ENCODE measurements around the gene CD4.

CD4 gene

DNA sequence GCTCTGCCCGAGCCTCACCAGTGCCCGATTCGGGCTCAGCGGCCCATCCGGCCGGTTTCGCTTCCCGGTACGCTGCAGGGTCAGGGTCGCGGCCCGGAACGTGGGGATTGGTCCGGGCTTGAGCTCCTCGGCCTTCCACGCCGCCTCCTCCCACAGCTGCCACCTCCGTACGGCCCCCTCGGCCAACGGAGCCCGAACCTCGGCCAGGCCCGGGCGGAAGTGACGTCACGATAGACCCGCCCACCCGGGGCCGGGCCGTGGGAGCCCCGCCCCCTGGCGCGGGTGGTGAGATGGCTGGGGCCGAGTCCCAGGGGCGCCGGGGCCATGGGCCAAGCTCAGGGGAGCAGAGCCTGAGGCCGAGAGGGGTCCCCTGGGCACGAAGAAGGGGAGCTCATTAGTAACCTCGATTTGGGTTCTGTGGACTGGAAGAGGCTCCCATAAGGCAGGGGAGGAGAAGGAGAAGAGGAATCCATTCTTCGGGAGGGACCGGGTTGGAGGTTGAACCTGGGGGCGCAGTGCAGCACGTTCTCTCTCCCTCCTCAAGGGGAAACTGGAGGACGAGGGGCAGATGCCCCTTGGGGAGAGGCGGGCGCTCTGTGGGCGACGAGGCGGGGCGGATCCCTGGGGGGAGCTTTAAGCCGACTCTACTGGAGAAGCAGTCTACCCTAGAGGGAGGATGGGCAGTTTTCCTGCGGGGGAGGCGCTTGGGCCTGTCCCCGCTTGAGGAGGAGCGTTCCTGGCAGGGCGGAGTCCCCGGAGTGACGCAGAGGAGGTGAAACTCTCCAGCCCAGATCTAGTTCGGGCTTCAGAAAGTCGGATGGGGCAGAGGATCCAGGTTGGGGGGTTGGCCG, 36.2 kb upstream of the CD4 start, which contains the start of gene MLF2 (continued):
- TF ChIP-seq, protein P1, sequence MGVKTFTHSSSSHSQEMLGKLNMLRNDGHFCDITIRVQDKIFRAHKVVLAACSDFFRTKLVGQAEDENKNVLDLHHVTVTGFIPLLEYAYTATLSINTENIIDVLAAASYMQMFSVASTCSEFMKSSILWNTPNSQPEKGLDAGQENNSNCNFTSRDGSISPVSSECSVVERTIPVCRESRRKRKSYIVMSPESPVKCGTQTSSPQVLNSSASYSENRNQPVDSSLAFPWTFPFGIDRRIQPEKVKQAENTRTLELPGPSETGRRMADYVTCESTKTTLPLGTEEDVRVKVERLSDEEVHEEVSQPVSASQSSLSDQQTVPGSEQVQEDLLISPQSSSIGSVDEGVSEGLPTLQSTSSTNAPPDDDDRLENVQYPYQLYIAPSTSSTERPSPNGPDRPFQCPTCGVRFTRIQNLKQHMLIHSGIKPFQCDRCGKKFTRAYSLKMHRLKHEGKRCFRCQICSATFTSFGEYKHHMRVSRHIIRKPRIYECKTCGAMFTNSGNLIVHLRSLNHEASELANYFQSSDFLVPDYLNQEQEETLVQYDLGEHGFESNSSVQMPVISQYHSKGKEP (tag by site-specific recombination; IDR thresholded peaks at IDR 0.05): 0 out of 2 replicates have a peak, but pooled peaks have one; percentile 12
- TF ChIP-seq ZNF621 (tag by site-specific recombination; IDR thresholded peaks at IDR 0.05) (no peak), SCRT1 (tag by site-specific recombination; IDR thresholded peaks at IDR 0.05; ENCODE audit: borderline replicate concordance) (no peak), ZNF785 (tag by site-specific recombination; IDR thresholded peaks at IDR 0.05) (no peak), ZNF16 (tag by site-specific recombination; IDR thresholded peaks at IDR 0.05; ENCODE audit: low read depth) (peak; percentile 27; the same call in 1 of the 2 replicates), ZNF248 (tag by site-specific recombination; IDR thresholded peaks at IDR 0.05) (no peak), ZNF223 (tag by site-specific recombination; IDR thresholded peaks at IDR 0.05) (no peak), ZBTB48 (tag by site-specific recombination; IDR thresholded peaks at IDR 0.05) (peak; percentile 90), ZNF837 (tag by site-specific recombination; IDR thresholded peaks at IDR 0.05) (no peak), SALL2 (tag by site-specific recombination; IDR thresholded peaks at IDR 0.05; ENCODE audit: borderline replicate concordance) (no peak), ZNF585B (tag by site-specific recombination; IDR thresholded peaks at IDR 0.05) (no peak), ZNF792 (tag by site-specific recombination; IDR thresholded peaks at IDR 0.05) (no peak), ZNF175 (tag by site-specific recombination; IDR thresholded peaks at IDR 0.05) (no peak), ZBTB8A (tag by site-specific recombination; IDR thresholded peaks at IDR 0.05) (peak; percentile 93), ZNF433 (tag by site-specific recombination; IDR thresholded peaks at IDR 0.05; ENCODE audit: low read depth) (no peak), SETDB1 (IDR thresholded peaks at IDR 0.05; ENCODE audit: insufficient read length, low read length) (no peak), ZNF169 (tag by site-specific recombination; IDR thresholded peaks at IDR 0.05) (no peak), OVOL3 (tag by site-specific recombination; IDR thresholded peaks at IDR 0.05) (0 out of 2 replicates have a peak, but pooled peaks have one; percentile 43), ZNF140 (tag by site-specific recombination; IDR thresholded peaks at IDR 0.05) (no peak), ZFHX2 (tag by site-specific recombination; conservative IDR thresholded peaks at IDR 0.05) (peak; percentile 91), MYNN (tag by site-specific recombination; IDR thresholded peaks at IDR 0.05; ENCODE audit: borderline replicate concordance) (no peak), GLIS1 (tag by site-specific recombination; IDR thresholded peaks at IDR 0.05) (peak; percentile 93), TCF7L2 (IDR thresholded peaks at IDR 0.05; ENCODE audit: borderline replicate concordance, low read depth, low read length) (no peak), ZNF366 (tag by site-specific recombination; conservative IDR thresholded peaks at IDR 0.05) (peak; percentile 82), ZNF133 (tag by site-specific recombination; IDR thresholded peaks at IDR 0.05) (no peak), ZNF112 (tag by site-specific recombination; IDR thresholded peaks at IDR 0.05) (no peak), ZBTB7A (tag by site-specific recombination; IDR thresholded peaks at IDR 0.05; ENCODE audit: low read depth) (peak; percentile 75; the same call in 1 of the 2 replicates), ZNF677 (tag by site-specific recombination; IDR thresholded peaks at IDR 0.05) (no peak), ZNF777 (tag by site-specific recombination; IDR thresholded peaks at IDR 0.05; ENCODE audit: borderline replicate concordance) (no peak), ZNF341 (tag by site-specific recombination; IDR thresholded peaks at IDR 0.05; ENCODE audit: low read depth) (peak; percentile 60), PRDM1 (tag by site-specific recombination; IDR thresholded peaks at IDR 0.05) (no peak), ZBTB17 (tag by site-specific recombination; IDR thresholded peaks at IDR 0.05) (peak; percentile 94)
- TF ChIP-seq, protein P2, sequence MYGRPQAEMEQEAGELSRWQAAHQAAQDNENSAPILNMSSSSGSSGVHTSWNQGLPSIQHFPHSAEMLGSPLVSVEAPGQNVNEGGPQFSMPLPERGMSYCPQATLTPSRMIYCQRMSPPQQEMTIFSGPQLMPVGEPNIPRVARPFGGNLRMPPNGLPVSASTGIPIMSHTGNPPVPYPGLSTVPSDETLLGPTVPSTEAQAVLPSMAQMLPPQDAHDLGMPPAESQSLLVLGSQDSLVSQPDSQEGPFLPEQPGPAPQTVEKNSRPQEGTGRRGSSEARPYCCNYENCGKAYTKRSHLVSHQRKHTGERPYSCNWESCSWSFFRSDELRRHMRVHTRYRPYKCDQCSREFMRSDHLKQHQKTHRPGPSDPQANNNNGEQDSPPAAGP (tag by site-specific recombination; IDR thresholded peaks at IDR 0.05): peak; percentile 60
- TF ChIP-seq, protein P3, sequence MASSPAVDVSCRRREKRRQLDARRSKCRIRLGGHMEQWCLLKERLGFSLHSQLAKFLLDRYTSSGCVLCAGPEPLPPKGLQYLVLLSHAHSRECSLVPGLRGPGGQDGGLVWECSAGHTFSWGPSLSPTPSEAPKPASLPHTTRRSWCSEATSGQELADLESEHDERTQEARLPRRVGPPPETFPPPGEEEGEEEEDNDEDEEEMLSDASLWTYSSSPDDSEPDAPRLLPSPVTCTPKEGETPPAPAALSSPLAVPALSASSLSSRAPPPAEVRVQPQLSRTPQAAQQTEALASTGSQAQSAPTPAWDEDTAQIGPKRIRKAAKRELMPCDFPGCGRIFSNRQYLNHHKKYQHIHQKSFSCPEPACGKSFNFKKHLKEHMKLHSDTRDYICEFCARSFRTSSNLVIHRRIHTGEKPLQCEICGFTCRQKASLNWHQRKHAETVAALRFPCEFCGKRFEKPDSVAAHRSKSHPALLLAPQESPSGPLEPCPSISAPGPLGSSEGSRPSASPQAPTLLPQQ (tag by site-specific recombination; IDR thresholded peaks at IDR 0.05): peak; percentile 86
- TF ChIP-seq, protein P4, sequence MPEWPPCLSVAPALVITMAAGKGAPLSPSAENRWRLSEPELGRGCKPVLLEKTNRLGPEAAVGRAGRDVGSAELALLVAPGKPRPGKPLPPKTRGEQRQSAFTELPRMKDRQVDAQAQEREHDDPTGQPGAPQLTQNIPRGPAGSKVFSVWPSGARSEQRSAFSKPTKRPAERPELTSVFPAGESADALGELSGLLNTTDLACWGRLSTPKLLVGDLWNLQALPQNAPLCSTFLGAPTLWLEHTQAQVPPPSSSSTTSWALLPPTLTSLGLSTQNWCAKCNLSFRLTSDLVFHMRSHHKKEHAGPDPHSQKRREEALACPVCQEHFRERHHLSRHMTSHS (tag by site-specific recombination; IDR thresholded peaks at IDR 0.05): no peak
- TF ChIP-seq, protein P5, sequence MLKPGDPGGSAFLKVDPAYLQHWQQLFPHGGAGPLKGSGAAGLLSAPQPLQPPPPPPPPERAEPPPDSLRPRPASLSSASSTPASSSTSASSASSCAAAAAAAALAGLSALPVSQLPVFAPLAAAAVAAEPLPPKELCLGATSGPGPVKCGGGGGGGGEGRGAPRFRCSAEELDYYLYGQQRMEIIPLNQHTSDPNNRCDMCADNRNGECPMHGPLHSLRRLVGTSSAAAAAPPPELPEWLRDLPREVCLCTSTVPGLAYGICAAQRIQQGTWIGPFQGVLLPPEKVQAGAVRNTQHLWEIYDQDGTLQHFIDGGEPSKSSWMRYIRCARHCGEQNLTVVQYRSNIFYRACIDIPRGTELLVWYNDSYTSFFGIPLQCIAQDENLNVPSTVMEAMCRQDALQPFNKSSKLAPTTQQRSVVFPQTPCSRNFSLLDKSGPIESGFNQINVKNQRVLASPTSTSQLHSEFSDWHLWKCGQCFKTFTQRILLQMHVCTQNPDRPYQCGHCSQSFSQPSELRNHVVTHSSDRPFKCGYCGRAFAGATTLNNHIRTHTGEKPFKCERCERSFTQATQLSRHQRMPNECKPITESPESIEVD (tag by site-specific recombination; IDR thresholded peaks at IDR 0.05): no peak
